H7 (cell line): ENCODE results near the gene TBC1D30. TPM values are rescaled to one million over a fixed set of nuclear protein-coding genes. Genes with fewer than 3 reads are reported as not detected.

Source experiments
- DNase-seq: peaks from one replicate; pipeline ENCODE4 v3.0.0; 2012
- H3K27me3 ChIP-seq: 2 replicates; pipeline ENCODE4 v1.6.0; 2011; ENCODE audit warnings: mild to moderate bottlenecking, low read length; ENCODE audit not compliant: control insufficient read depth, insufficient read depth
- H3K36me3 ChIP-seq: replicated peaks from 2 replicates; pipeline ENCODE4 v1.5.1; 2011; ENCODE audit warnings: low read length; ENCODE audit not compliant: control insufficient read depth, insufficient read depth
- H3K4me3 ChIP-seq: 2 replicates; pipeline ENCODE4 v1.5.1; 2011; ENCODE audit warnings: low read depth, mild to moderate bottlenecking, control low read depth, low read length, moderate library complexity; ENCODE audit not compliant: insufficient read depth
- total RNA-seq: library from RNA; depleted of rRNA; stranded (reverse); fragments of >200 nt; shearing (Covaris generic); gene quantifications from 2 replicates; pipeline ENCODE4 v1.2.3, GENCODE V29; 2014

The TBC1D30 gene
- total RNA-seq, 1 experiment from 2014 or later = 0.62 TPM

DNA sequence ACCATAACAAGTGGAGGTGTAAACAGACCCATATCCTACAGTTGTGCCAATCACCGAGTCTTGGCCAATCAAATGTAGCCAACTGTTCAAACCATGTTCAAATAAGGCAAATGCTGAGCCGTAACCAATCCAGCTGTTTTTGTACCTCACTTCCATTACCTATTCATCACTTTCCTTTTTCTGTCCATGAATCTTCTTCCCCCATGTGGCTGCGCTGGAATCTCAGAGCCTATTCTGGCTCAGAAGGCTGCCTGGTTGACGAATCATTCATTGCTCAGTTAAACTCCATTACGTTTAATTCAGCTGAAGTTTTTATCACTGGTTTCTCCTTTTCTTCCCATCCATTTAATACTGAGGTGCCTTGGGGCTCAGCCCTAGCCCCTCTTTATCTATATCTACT is 71.1 kb downstream of the TBC1D30 start:
- H3K27me3 ChIP-seq = no peaks in the 10 kb centered on the region
- H3K4me3 ChIP-seq = no peak overlapping the region
- no peak for DNase-seq
- H3K36me3 ChIP-seq = no peaks in the 10 kb centered on the region

DNA sequence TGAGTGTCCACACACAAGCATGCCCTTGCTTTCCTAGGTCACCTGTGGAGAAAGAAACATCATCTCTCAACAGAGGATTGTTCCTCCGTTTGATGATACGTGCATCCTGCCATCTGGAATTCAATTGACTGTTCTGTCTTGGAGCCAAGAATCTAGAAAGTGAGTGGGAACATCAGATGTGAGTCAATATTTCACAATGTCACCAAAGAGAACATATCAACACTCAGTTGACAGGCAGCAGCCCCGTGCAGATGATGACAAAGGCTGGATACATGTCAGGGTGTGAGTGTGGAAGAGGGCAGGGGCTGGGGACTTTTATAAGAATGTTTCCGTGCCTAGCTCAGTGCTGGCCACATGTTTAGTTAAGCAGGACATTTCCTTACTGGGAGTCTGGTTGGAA is 76.1 kb downstream of the TBC1D30 start:
- no peak overlapping the region for H3K4me3 ChIP-seq
- no peaks in the 10 kb centered on the region for H3K36me3 ChIP-seq
- DNase-seq = no peak
- H3K27me3 ChIP-seq = no peaks in the 10 kb centered on the region

DNA sequence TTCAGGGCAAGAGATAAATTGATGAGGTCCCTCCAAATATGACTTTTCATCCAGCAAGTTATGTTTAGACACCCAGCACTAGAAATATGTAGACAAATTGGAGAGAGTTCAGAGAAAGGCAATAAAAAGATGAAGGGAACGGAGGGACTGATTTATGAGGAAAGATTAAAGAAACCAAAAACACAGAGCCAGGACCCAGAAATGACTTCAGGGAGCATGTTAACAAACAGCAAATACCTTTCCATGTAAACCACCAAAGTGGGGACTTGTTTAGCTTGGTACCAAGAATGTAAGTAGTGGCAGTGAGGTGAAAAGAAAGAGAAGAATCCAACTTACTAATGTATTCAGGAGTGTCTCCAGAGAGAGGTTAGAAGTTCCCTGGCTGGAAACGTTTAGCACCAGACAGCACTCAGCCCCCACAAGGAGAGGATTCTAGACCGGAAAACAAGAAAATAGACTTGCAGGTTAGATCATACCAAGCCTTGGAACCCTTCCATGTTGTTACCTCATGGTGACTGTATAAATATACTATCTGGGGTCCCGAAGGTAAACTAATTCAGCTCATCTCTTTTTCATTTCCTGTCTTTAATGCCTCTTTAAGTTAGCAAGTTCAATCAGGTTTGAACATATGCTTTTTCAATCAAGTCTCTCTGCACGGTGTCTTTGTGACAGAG is 79.2 kb downstream of the TBC1D30 start:
- Histone ChIP-seq H3K27me3 (no peaks in the 10 kb centered on the region), H3K4me3 (no peak overlapping the region), H3K36me3 (no peaks in the 10 kb centered on the region)
- no peak for DNase-seq

DNA sequence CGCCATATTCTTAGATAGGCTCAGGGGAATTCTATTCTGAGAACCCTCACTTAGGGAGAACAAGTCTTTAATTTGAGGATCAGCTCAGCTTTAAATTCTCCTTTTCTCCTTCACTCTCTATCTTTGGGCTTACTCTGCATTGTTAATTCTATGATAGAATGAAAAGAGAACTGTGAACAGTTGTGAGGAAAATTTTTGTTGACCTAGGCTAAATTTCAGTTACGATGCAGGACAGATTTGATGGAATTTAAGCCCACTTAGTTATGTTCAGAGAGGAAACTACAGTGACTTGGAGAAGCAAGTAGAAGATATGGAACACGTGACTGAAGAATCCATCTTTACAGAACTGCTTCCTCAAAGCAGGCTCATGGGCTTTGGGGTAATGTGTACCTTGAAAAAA is 82.7 kb downstream of the TBC1D30 start:
- DNase-seq = no peak
- no peaks in the 10 kb centered on the region for H3K27me3 ChIP-seq

DNA sequence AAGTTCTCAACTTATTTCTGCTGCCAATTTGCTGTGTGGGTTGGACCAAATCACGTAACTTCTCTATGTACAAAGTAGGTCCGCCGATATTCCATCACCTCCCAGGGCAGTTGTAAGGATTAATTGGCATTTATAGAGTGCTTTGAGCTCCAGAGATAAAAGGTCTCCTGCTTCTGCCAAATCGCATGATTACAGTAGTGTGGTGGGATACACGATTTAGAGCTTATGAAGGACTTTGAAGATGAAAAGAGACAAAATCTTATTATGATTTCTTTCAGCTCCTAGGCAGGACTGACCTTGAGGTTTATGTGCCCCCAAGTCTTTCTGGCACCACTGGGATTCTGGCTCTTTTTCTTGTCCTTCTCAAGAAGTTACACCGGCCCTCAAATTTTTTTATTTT is 84.7 kb downstream of the TBC1D30 start:
- no peaks in the 10 kb centered on the region for H3K27me3 ChIP-seq
- DNase-seq = no peak
- H3K4me3 ChIP-seq = no peak overlapping the region
- H3K36me3 ChIP-seq = no peaks in the 10 kb centered on the region

More for the DNA sequence above, 82.7 kb downstream of the TBC1D30 start:
- Histone ChIP-seq H3K4me3 (no peak overlapping the region), H3K36me3 (no peaks in the 10 kb centered on the region)

DNA sequence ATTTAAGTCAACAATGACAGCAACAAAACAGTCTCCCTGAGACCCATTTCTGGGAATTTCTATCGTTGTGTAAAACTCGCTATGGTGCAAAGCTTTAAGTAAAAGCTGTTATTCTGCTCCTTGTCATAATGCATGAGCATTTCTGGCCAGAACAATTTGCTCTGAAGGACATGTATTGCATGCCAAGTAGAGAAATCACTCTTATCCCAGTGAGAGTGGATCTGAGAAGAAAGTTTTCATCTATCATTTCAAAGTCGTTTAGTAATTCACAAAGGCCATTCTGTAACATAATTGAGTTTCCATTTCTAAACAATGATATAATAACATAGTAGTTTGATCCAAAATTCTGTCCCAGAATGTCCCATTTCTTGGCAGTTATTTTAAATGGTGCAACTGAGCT is 86.6 kb downstream of the TBC1D30 start:
- no peak for DNase-seq
- no peaks in the 10 kb centered on the region for H3K36me3 ChIP-seq
- H3K4me3 ChIP-seq = no peak overlapping the region
- H3K27me3 ChIP-seq = no peaks in the 10 kb centered on the region

DNA sequence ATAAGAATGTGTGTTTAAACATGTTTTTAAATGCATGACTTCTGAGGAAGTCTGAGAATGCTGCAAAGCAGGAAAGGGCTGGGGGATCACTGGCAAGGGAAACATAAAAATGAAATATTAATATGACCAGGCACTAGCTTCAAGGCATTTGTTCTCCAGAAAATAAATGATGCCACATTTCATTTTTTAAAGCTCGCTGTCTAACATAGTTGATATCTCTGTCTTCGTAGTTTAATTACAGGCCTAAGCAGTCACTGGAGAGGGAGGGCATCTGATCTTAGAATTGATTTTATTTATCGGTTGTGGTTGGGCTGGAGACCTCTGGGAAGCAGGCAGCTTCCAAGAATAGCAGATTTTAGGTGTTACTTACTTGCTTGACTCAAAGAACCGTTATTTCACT is 87.5 kb downstream of the TBC1D30 start:
- DNase-seq = no peak
- H3K4me3 ChIP-seq = no peak overlapping the region
- no peaks in the 10 kb centered on the region for H3K36me3 ChIP-seq

DNA sequence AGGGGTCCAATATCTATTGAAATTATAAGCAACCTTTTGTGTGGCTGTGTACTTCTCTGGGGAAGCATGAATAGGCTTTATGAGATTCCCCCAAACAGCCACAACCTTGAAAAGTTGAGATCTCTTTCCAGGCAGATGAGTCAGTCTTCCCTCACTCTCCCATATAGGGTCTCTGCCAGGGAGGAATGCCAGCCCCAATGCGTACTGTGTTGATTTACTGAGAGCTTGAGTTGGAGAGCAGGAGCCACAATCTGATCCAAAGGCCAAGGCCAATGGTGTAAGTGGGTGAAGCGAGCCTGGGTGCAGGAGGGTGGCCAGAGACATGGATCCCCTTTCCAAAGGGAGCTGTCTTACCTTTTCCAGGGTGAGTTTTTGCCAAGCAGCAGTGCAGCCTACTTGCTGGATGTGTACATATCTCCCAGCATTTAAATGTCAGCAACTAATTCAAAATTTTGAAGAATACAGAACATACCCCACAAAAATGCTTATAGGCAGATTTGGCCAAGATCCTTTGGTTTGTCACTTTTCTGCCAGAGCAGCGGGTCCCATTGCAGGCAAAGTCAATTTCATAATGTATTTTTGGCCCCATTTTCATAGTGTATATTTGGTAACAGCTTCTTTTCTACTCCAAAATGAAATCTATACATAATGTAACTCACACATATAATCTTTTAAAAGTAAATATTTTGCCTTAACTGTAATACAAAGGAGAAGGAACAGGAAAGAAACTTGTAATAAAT is 88.2 kb downstream of the TBC1D30 start:
- no peak for DNase-seq
- H3K27me3 ChIP-seq = no peaks in the 10 kb centered on the region

More for the DNA sequence above, 87.5 kb downstream of the TBC1D30 start:
- no peaks in the 10 kb centered on the region for H3K27me3 ChIP-seq

DNA sequence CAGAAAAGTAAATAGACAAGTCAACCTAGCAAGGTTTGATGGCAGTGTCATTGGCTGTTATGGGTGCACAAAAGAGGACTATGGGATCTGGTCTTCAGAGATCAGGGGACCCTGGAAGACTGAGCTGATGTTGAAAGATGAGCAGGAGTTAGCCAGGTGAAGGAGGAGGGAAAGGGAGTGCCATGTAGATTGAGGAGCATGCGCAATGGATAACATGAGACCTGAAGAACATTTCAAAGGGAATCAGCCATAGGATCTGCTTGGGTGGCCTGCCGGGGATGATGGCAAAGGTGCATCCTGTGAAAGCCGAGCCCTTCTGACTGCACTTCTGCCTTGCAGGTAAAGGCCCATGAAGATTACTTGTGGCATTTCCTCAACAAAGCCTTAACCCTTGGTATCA is 90.8 kb downstream of the TBC1D30 start:
- no peak for DNase-seq
- Histone ChIP-seq H3K36me3 (no peaks in the 10 kb centered on the region), H3K27me3 (no peaks in the 10 kb centered on the region), H3K4me3 (no peak overlapping the region)

More for the DNA sequence above, 88.2 kb downstream of the TBC1D30 start:
- Histone ChIP-seq H3K36me3 (no peaks in the 10 kb centered on the region), H3K4me3 (no peak overlapping the region)

DNA sequence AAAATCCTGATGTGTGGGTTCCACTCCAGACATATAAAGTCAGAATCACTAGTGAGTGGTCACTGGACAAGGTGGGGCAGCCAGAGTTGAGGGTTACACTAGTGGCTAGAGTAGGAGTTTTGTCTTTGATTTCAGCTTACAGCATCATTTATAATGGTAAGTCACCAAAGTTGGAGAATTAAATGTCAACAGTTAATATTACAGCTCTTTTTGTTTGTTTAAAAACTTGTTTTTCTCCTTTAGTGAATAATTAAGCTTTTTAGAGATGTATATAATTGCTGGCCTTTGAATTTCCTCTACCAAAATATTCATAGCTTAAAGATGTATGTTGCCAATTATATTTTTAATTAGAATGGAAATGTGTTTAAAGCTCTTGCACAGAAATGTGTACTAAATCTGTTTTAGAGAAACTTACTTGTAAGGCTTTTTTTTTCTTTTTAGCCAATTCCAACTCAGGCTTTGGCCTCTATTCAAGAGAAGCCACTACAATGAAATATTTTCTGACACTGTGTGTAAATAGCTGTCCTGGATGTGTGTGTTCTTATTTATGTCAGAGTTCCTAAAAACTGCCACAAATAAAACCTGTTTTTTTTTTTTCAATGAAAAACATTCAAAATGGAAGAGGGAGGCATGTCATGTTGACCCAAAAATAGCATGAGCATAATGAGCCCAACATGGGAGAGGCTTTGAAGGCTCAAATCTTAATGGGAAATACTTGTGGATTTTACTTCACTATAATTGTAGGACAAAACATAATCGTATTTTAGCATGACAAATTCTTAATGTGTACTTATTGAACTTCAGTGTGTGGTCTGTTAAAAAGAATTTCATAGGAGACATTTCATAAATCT is 92.2 kb downstream of the TBC1D30 start:
- no peaks in the 10 kb centered on the region for H3K27me3 ChIP-seq
- no peak overlapping the region for H3K4me3 ChIP-seq
- no peak for DNase-seq
- no peaks in the 10 kb centered on the region for H3K36me3 ChIP-seq

DNA sequence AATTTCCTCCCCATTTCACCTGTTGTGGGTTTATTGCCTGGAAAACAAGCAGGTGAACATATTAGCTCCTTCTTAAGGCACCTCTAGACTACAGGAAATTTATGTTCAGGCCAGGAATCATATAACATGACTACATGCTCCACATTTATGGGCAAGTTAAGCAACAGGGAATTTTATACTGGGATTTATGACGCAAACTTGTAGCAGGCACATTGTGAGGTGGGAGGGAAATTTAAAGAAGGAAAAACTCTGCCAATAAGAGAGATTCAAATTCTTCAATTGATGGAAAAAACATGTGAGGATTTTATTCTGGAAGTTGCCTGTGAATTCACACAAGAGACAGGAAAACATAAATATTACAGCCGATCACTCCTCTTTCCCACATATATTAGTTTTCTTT is 93.9 kb downstream of the TBC1D30 start:
- no peaks in the 10 kb centered on the region for H3K36me3 ChIP-seq
- no peaks in the 10 kb centered on the region for H3K27me3 ChIP-seq
- H3K4me3 ChIP-seq = no peak overlapping the region
- DNase-seq = no peak

DNA sequence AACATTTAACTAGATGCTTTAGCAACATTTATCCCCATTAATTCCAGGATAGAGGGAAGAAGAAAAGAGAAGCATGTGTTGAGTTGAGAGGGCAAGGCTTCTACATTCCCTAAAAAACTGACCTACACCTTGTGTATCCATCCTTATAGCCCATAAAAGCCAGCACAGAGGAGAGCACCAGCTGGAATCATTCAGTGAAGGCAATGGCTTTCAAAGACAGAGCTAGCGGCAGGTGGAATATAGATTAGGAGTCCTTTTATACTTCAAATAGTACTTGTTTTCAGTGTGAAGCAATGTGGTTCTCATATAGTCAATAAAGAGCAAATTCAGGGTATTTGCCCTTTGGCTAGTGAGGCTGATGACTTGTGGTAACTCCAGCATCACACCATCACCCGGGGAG is 94.4 kb downstream of the TBC1D30 start:
- Histone ChIP-seq H3K4me3 (no peak overlapping the region), H3K27me3 (no peaks in the 10 kb centered on the region), H3K36me3 (no peaks in the 10 kb centered on the region)
- DNase-seq = no peak

DNA sequence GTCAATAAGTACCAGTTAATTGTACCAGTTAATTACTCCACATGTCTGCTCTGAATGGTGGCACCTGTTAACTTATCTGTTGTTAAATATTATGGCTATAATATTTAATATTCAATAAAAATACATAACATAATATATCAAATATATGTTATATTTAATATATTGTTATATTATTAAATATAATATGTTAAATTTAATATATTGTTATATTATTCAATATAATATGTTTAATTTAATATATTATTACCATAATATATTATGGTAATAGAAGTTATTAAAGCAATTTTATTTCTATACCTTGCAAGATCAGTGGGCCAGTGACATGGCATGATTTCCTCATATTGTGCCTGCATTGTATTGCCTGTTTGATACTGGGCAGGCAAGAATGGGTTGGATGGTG is 98.4 kb downstream of the TBC1D30 start:
- H3K27me3 ChIP-seq = no peaks in the 10 kb centered on the region
- no peak for DNase-seq
- H3K36me3 ChIP-seq = no peaks in the 10 kb centered on the region
- H3K4me3 ChIP-seq = no peak overlapping the region

DNA sequence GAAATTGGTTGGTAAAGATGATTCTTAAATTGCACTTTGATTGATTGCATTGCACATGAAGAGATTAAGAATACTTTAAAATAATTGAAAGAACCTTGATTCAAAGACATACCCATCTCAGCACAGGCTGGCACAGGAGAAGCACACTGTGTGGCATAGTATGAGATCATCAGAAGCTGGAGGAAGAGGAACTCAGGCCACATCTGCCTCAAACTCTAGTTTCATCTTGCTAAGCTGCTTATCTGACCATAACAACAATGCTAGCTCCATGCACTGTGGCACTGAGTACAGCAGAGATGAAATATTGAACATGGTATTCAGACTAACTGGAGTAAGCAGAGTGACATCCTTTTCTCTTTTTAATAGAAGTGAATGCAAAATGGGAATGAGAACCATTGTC is 99.1 kb downstream of the TBC1D30 start:
- H3K27me3 ChIP-seq = no peaks in the 10 kb centered on the region
- H3K36me3 ChIP-seq = no peaks in the 10 kb centered on the region
- DNase-seq = no peak
- no peak overlapping the region for H3K4me3 ChIP-seq
